Keratinocyte (primary cell): ENCODE data around the gene AIFM2. TPM values are rescaled to one million over a fixed set of nuclear protein-coding genes. Genes with fewer than 3 reads are reported as not detected.

Experiments used
- DNase-seq: peaks from one replicate; pipeline ENCODE4 v3.0.0-alpha.2; 2011; ENCODE audit warnings: low read depth, missing footprints, low spot score
- FAIRE-seq: peaks from 2 replicates; lab custom pipeline; 2011; peaks lifted over from hg19 to GRCh38; lab: Jason Lieb, UNC
- H2AFZ ChIP-seq: 2 replicates; pipeline ENCODE4 v1.6.0; 2012; ENCODE audit warnings: low read length, control low read depth, inconsistent platforms; ENCODE audit not compliant: control insufficient read depth
- H3K27ac ChIP-seq: 2 replicates; pipeline ENCODE4 v1.5.1; 2011; ENCODE audit warnings: low read length; ENCODE audit not compliant: control insufficient read depth, insufficient read depth
- H3K27me3 ChIP-seq: 3 replicates; pipeline ENCODE4 v1.6.0; 2011; ENCODE audit warnings: low read length; ENCODE audit not compliant: control insufficient read depth, insufficient read depth; ENCODE audit errors: extremely low read depth
- H3K36me3 ChIP-seq, 2 experiments: 2 replicates in 1 of 2; 3 replicates in 1 of 2; pipeline ENCODE4 v1.5.1; 2011; ENCODE audit warnings: low read length in 2 of 2, mild to moderate bottlenecking in 1 of 2; ENCODE audit not compliant: control insufficient read depth in 2 of 2, insufficient read depth in 2 of 2; ENCODE audit errors: extremely low read depth in 1 of 2
- H3K4me1 ChIP-seq: 3 replicates; pipeline ENCODE4 v1.5.1; 2011; ENCODE audit warnings: low read length; ENCODE audit not compliant: control insufficient read depth, insufficient read depth; ENCODE audit errors: extremely low read depth
- H3K4me2 ChIP-seq: 3 replicates; pipeline ENCODE4 v1.6.0; 2011; ENCODE audit warnings: low read depth, low read length; ENCODE audit not compliant: control insufficient read depth, insufficient read depth; ENCODE audit errors: extremely low read depth
- H3K4me3 ChIP-seq, 3 experiments: fragments of 200-600 bp in 1 of 3; sonication (generic) in 1 of 3; 2 replicates in 2 of 3; 3 replicates in 1 of 3; pipeline ENCODE4 v1.5.1; 2011 to 2016; ENCODE audit warnings: low read length in 3 of 3, mild to moderate bottlenecking in 3 of 3, control low read depth in 2 of 3, inconsistent platforms in 1 of 3, low read depth in 1 of 3, mixed read lengths in 1 of 3, mixed run types in 1 of 3, moderate library complexity in 1 of 3; ENCODE audit not compliant: control insufficient read depth in 2 of 3, insufficient read depth in 2 of 3; ENCODE audit errors: extremely low read depth in 1 of 3
- H3K79me2 ChIP-seq: 2 replicates; pipeline ENCODE4 v1.6.0; 2012; ENCODE audit warnings: low read length; ENCODE audit not compliant: control insufficient read depth, insufficient read depth
- H3K9ac ChIP-seq: 3 replicates; pipeline ENCODE4 v1.6.0; 2011; ENCODE audit warnings: low read length; ENCODE audit not compliant: control insufficient read depth, insufficient read depth; ENCODE audit errors: extremely low read depth
- H3K9me1 ChIP-seq: 3 replicates; pipeline ENCODE4 v1.6.0; 2011; ENCODE audit warnings: low read length; ENCODE audit not compliant: control insufficient read depth, insufficient read depth; ENCODE audit errors: extremely low read depth
- H3K9me3 ChIP-seq: 2 replicates; pipeline ENCODE4 v1.5.1; 2012; ENCODE audit warnings: low read depth, low read length; ENCODE audit not compliant: control insufficient read depth
- H4K20me1 ChIP-seq: 3 replicates; pipeline ENCODE4 v1.6.0; 2011; ENCODE audit warnings: low read length; ENCODE audit not compliant: control insufficient read depth, insufficient read depth; ENCODE audit errors: extremely low read depth
- CTCF ChIP-seq, 3 experiments: IDR thresholded peaks in 1 of 3; conservative IDR thresholded peaks in 1 of 3; optimal IDR thresholded peaks in 1 of 3; 2 replicates in 2 of 3; 3 replicates in 1 of 3; pipeline versions ENCODE3 to v1.5.1; 2011; ENCODE audit warnings: low read length in 3 of 3, mild to moderate bottlenecking in 3 of 3, moderate library complexity in 2 of 3, control low read depth in 1 of 3, inconsistent platforms in 1 of 3; ENCODE audit not compliant: insufficient read depth in 2 of 3; ENCODE audit errors: extremely low read depth in 1 of 3
- EZH2 ChIP-seq: IDR thresholded peaks from one replicate; pipeline ENCODE4 v1.6.1; 2012; ENCODE audit warnings: inconsistent platforms, mild to moderate bottlenecking, low read length, moderate library complexity
- dilution Hi-C: fragments of 300-500 bp; cut with MboI; formaldehyde crosslinking; loops from one replicate; pipeline ENCODE4 v1.7.0; 2020; ENCODE audit warnings: low sequenced_read_pairs; ENCODE audit not compliant: extremely low pct_ligation_motif_present
- polyA plus RNA-seq, 5 experiments: library from polyadenylated mRNA; depleted of rRNA in 3 of 5; stranded (reverse) in 3 of 5; stranded (forward) in 1 of 5; unstranded in 1 of 5; fragments of >200 nt; gene quantifications; 1 replicate in 1 of 5; 2 replicates in 3 of 5; 3 replicates in 1 of 5; pipeline versions ENCODE4 v1.2.1 to v1.2.3, GENCODE V29; 2011 to 2012; ENCODE audit warnings: missing spikeins in 2 of 5, low read depth in 1 of 5, low replicate concordance in 1 of 5

The AIFM2 gene
- polyA plus RNA-seq, 1 donor (not counting 4 experiments of a cell fraction or from before 2014, with no cell fraction given): 1.8 TPM

- no peak overlapping the region for H3K9ac ChIP-seq
- H3K27ac ChIP-seq: no peak overlapping the region
- no peaks in the 10 kb centered on the region for H3K9me3 ChIP-seq
- DNase-seq (no peak), FAIRE-seq (no peak)
- H3K4me2 ChIP-seq: no peak overlapping the region
- no peaks in the 10 kb centered on the region for H3K27me3 ChIP-seq
- no peaks in the 10 kb centered on the region for H3K36me3 ChIP-seq
- no peak overlapping the region for H2AFZ ChIP-seq
- H3K4me3 ChIP-seq: no peak overlapping the region
- H3K79me2 ChIP-seq: no peaks in the 10 kb centered on the region
- H3K9me1 ChIP-seq: peaks cover 3% of the 10 kb centered on the region
- dilution Hi-C loops: no loop called here
- peaks cover 14% of the 10 kb centered on the region for H3K4me1 ChIP-seq
- no peak for TF ChIP-seq CTCF (optimal IDR thresholded peaks at IDR 0.05 in 1 of 3, IDR thresholded peaks at IDR 0.05 in 1 of 3, conservative IDR thresholded peaks at IDR 0.05 in 1 of 3; ENCODE audit: extremely low read depth in 1 of 3, insufficient read depth in 2 of 3, low read length in 3 of 3)
- no peak for TF ChIP-seq EZH2
- H4K20me1 ChIP-seq: no peaks in the 10 kb centered on the region
Observed at GRCh38 chr10:70074971-70075370, 57.7 kb downstream of the AIFM2 start.

DNA sequence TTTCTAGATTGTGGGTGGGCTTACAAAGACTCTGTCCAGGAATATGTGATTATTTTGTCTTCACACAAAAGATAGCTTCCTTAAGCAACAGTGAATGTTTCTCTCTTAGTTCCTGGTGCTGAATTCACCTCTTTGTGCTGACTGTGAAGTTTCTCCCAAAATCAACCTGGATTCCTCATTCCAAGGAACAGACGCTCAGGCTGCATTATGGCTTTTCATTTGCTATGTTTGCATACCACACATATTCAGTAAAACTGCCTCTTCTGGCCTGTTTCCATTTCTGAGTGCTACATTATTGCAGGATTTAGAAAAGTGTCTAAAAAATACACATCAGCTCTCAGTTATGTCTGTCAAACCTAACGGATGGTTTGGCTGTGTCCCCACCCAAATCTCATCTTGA, 58.5 kb downstream of the AIFM2 start:
- Histone ChIP-seq H4K20me1 (no peaks in the 10 kb centered on the region), H3K4me3 (no peak overlapping the region), H3K9me1 (peaks cover 3% of the 10 kb centered on the region), H2AFZ (no peak overlapping the region), H3K9me3 (no peaks in the 10 kb centered on the region), H3K4me1 (peaks cover 14% of the 10 kb centered on the region), H3K4me2 (no peak overlapping the region), H3K79me2 (no peaks in the 10 kb centered on the region), H3K36me3 (no peaks in the 10 kb centered on the region), H3K9ac (no peak overlapping the region), H3K27me3 (no peaks in the 10 kb centered on the region), H3K27ac (no peak overlapping the region)
- no peak for TF ChIP-seq CTCF (optimal IDR thresholded peaks at IDR 0.05 in 1 of 3, IDR thresholded peaks at IDR 0.05 in 1 of 3, conservative IDR thresholded peaks at IDR 0.05 in 1 of 3; ENCODE audit: extremely low read depth in 1 of 3, insufficient read depth in 2 of 3, low read length in 3 of 3)
- TF ChIP-seq EZH2: no peak
- dilution Hi-C loops: no loop called here
- DNase-seq: no peak
- no peak for FAIRE-seq
